ENCODE data around the gene CYP2R1. TPM values are rescaled to one million over a fixed set of nuclear protein-coding genes. Genes with fewer than 3 reads are reported as not detected.

The CYP2R1 gene
- total and polyA plus RNA-seq, 2 donors (not counting 3 experiments of a cell fraction or from before 2014, with no cell fraction given), result 5.8 to 8.0 TPM

DNA sequence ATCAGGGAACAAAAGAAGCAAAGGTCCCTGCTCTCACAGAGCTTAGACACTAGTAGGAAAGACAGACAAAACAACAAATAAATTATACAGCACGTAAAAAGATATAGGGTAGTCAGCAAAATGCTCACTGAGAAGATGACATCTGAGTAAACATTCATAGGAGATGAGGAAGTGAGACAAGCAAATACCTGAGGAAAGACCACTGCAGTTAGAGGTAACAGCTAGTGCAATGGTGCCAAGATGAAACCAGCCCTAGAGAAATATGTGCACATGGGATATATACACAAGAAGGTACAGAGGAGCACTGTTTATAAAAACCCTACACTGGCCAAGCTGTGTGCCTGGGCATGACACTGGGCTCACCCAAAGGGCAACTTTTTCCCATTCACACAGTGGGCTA, 9.8 kb downstream of the CYP2R1 start:
- Histone ChIP-seq H3K4me3 (replicated peaks in 1 of 3; ENCODE audit: insufficient read depth in 1 of 3, low read depth in 1 of 3, low read length in 3 of 3) (no peak overlapping the region), H3K79me2 (ENCODE audit: control insufficient read depth, insufficient read depth, low read length) (peaks cover 4% of the 10 kb centered on the region), H4K20me1 (replicated peaks; ENCODE audit: control insufficient read depth, extremely low read depth, insufficient read depth, low read length) (no peaks in the 10 kb centered on the region), H2AFZ (ENCODE audit: low read depth, low read length) (no peak overlapping the region), H3K27me3 (ENCODE audit: control insufficient read depth in 2 of 2, insufficient read depth in 2 of 2, low read length in 2 of 2) (no peaks in the 10 kb centered on the region), H3K9me1 (replicated peaks; ENCODE audit: control insufficient read depth, extremely low read depth, insufficient read depth, low read length) (no peaks in the 10 kb centered on the region), H3K27ac (ENCODE audit: insufficient read depth, low read depth, low read length) (no peak overlapping the region), H3K4me1 (ENCODE audit: control insufficient read depth, extremely low read depth, insufficient read depth, low read length) (no peaks in the 10 kb centered on the region), H3K4me2 (ENCODE audit: insufficient read depth, low read length) (no peak overlapping the region), H3K9ac (replicated peaks; ENCODE audit: extremely low read depth, insufficient read depth, low read length) (no peak overlapping the region), H3K9me3 (replicated peaks; ENCODE audit: control insufficient read depth, insufficient read depth, low read length) (no peaks in the 10 kb centered on the region), H3K36me3 (ENCODE audit: control insufficient read depth in 2 of 2, extremely low read depth in 1 of 2, insufficient read depth in 2 of 2, low read length in 2 of 2) (no peaks in the 10 kb centered on the region)
- dilution Hi-C loops (cut with MboI; ENCODE audit: extremely low pct_ligation_motif_present, low sequenced_read_pairs), result no loop called here
- no peak for DNase-seq (ENCODE audit: low read depth, low spot score)
- FAIRE-seq, result no peak
- intact Hi-C loops (cut with micrococcal nuclease), result no loop called here
- POLR2A ChIA-PET, result no interaction called here
- CTCF ChIA-PET, result interaction anchor here (1.2 to 3.6 kb wide), 2 partner anchors 9 to 25 kb away, joined by 3 to 12 read pairs; no protein-coding TSS in a partner anchor
- TF ChIP-seq GATA2 (IDR thresholded peaks at IDR 0.05; ENCODE audit: insufficient read depth, insufficient read length, low read depth, low read length) (no peak), JUN (IDR thresholded peaks at IDR 0.05; ENCODE audit: borderline replicate concordance, insufficient read depth, insufficient read length, low read depth) (no peak), POLR2A (IDR thresholded peaks at IDR 0.05; ENCODE audit: low read depth, low read length) (no peak), POLR2AphosphoS5 (IDR thresholded peaks at IDR 0.05; ENCODE audit: insufficient read depth, low read depth, low read length) (no peak), EZH2 (IDR thresholded peaks at IDR 0.05; ENCODE audit: borderline replicate concordance, low read depth, low read length, severe bottlenecking) (no peak), MYC (IDR thresholded peaks at IDR 0.05; ENCODE audit: low read depth, low read length) (no peak), FOS (IDR thresholded peaks at IDR 0.05; ENCODE audit: borderline replicate concordance, insufficient read depth, low read length) (no peak)
- TF ChIP-seq, protein P1, sequence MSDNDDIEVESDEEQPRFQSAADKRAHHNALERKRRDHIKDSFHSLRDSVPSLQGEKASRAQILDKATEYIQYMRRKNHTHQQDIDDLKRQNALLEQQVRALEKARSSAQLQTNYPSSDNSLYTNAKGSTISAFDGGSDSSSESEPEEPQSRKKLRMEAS (IDR thresholded peaks at IDR 0.05; ENCODE audit: insufficient read depth, insufficient read length), result no peak
- TF ChIP-seq, protein P2, sequence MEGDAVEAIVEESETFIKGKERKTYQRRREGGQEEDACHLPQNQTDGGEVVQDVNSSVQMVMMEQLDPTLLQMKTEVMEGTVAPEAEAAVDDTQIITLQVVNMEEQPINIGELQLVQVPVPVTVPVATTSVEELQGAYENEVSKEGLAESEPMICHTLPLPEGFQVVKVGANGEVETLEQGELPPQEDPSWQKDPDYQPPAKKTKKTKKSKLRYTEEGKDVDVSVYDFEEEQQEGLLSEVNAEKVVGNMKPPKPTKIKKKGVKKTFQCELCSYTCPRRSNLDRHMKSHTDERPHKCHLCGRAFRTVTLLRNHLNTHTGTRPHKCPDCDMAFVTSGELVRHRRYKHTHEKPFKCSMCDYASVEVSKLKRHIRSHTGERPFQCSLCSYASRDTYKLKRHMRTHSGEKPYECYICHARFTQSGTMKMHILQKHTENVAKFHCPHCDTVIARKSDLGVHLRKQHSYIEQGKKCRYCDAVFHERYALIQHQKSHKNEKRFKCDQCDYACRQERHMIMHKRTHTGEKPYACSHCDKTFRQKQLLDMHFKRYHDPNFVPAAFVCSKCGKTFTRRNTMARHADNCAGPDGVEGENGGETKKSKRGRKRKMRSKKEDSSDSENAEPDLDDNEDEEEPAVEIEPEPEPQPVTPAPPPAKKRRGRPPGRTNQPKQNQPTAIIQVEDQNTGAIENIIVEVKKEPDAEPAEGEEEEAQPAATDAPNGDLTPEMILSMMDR (IDR thresholded peaks at IDR 0.05; ENCODE audit: extremely low read depth in 1 of 2, insufficient read depth in 1 of 2, low read depth in 1 of 2, low read length in 2 of 2), result no peak
- no TSS peak for BruUV-seq (replicated peaks)
